ENCODE results near the gene BTBD8. TPM values are rescaled to one million over a fixed set of nuclear protein-coding genes. Genes with fewer than 3 reads are reported as not detected.

The BTBD8 gene
- 3.2 and 8.6 TPM in 2 replicates for total RNA-seq

DNA sequence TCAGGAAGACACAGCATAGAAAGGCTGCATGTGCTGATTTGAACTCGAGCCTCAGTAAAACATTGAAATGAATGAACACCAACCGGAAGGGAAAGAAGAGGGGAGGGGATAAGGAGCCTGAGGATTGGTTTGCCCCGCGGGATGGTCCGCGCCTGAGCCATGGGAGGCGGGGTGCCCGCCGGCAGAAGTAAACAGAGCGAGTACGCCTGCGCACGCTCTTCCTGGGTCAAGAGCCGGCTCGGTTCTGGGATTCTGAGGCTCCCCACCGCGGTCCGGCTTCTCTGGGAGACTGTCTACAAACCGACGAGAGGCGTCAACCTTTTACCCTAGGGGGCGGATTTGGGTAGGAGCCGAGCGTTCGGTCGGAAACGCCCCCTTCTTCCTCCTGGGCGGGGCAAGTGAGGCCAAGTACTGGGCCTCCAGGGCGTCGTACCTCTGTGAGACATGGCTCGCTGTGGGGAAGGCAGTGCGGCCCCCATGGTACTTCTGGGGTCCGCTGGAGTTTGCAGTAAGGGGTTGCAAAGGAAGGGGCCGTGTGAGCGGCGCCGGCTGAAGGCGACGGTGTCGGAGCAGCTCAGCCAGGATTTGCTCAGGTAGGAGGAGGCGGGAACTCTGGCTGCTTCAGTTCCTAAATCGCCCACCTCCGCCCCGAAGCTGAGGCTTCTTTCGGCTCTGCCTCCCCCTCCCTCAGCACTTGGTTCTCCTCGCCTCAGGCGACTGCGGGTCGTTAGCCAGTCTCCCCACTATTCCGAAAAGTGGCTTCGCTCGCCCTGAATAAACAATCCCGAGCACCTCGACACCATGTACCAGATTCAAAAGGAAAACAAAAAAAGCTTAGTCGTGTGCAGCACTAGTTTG lies at the start of gene BTBD8:
TSS of gene BTBD8 (plus strand) at position 218 of the 858 bp plus-strand sequence. CDS start at position 445, 227 bp downstream.

DNA sequence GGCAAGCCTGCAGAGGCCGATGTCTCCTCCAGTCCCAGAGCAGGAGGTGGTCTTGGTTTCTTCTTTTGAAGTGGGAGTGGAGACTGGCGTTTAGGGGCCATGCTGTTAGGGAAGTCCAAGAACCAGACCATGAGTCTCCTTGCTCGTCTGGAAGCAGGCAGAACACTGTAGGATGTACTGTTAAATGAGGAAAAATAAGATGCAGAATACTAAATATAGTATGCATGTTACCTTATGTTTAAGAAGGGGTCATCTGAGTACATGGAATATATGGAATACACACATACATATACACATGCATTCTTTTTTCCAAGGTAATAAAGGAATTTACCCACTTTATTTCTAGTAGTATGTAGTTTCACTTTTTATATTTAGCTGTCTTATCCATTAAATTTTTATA lies 4.8 kb upstream of the BTBD8 start, which contains the start of gene SETSIP:
TSS of gene SETSIP (minus strand) at position 101 of the 400 bp plus-strand sequence. CDS start at position 101, 0 bp downstream.

DNA sequence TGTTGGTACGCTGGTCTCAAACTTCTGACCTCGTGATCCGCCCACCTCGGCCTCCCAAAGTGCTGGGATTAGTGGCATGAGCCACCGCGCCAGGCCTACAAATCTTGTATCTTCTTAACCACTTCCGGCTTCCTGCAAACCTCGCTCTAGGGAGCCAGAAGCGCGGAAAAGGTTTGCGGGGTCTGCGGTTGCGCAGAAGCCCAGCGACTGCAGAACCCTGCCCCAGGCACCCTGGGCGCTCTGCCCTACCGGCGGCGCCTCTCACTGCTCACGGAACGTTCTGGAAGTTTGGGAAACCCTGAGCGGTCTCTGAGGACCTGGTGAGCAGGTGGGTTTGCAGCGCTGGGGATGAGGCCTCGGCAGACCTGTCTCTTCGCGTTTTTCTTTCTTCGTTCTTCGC lies 137.6 kb downstream of the BTBD8 start, which contains the start of gene C1orf146:
TSS of gene C1orf146 (plus strand) at position 195 of the 400 bp plus-strand sequence. CDS start 13,506 bp downstream, outside the sequence.

Other genes starting within 250 kb of the BTBD8 start
- gene TGFBR3, start 194.2 kb upstream of the BTBD8 start, total RNA-seq, result 34.7 and 38.8 TPM in 2 replicates
- not detected in 2 replicates for gene BRDT, start 130.9 kb upstream of the BTBD8 start, total RNA-seq
- 0.32 TPM in 1 of 2 replicates, not detected in the other for gene EPHX4, start 50.4 kb upstream of the BTBD8 start, total RNA-seq
- gene SETSIP, start 4.9 kb upstream of the BTBD8 start, total RNA-seq, result not detected in 2 replicates
- not detected in 2 replicates for gene C1orf146, start 137.6 kb downstream of the BTBD8 start, total RNA-seq
- 2.2 and 4.9 TPM in 2 replicates for gene GLMN, start 218.6 kb downstream of the BTBD8 start, total RNA-seq
- gene RPAP2, start 218.7 kb downstream of the BTBD8 start, total RNA-seq, result 7.8 and 15.3 TPM in 2 replicates